Activated CD4-positive, alpha-beta memory T cell treated with anti-CD3 and anti-CD28 coated beads for 36 hours (primary cell): Measurements from ENCODE around the gene ATG2B. TPM values are rescaled to one million over a fixed set of nuclear protein-coding genes. Genes with fewer than 3 reads are reported as not detected.

Experiments
- CTCF ChIA-PET: fragments of 350-600 bp; sonication (Branson Sonifier 250); formaldehyde crosslinking; loops from one replicate; lab custom pipeline; 2021; ENCODE audit warnings: antibody characterized with exemption, inconsistent platforms; lab: Charles Lee
- POLR2A ChIA-PET: fragments of 350-600 bp; sonication (Branson Sonifier 250); formaldehyde crosslinking; loops from one replicate; lab custom pipeline; 2021; ENCODE audit warnings: antibody characterized with exemption; lab: Charles Lee
- DNase-seq: peaks from one replicate; pipeline ENCODE4 v3.0.0-alpha.2; 2020
- H3K27ac Mint-ChIP-seq: one replicate; pipeline ENCODE4 v1.8.0; 2021; ENCODE audit warnings: mixed read lengths
- H3K27me3 Mint-ChIP-seq: one replicate; pipeline ENCODE4 v1.8.0; 2021; ENCODE audit warnings: mixed read lengths
- H3K36me3 Mint-ChIP-seq: one replicate; pipeline ENCODE4 v1.8.0; 2021; ENCODE audit warnings: mixed read lengths
- H3K4me1 Mint-ChIP-seq: one replicate; pipeline ENCODE4 v1.8.0; 2021; ENCODE audit warnings: low read depth, mixed read lengths
- H3K4me3 Mint-ChIP-seq: one replicate; pipeline ENCODE4 v1.8.0; 2021; ENCODE audit warnings: mild to moderate bottlenecking, mixed read lengths
- H3K9me3 Mint-ChIP-seq: one replicate; pipeline ENCODE4 v1.8.0; 2021; ENCODE audit warnings: mixed read lengths
- intact Hi-C: fragments of 100-400 bp; cut with micrococcal nuclease; formaldehyde crosslinking; loops from one replicate; pipeline ENCODE4 v1.15.1; 2023
- total RNA-seq, 2 experiments: library from RNA; stranded (reverse); gene quantifications; one replicate each; pipeline ENCODE4 v1.2.3, GENCODE V29; 2021

Gene ATG2B
- total RNA-seq, result 10 to 100 TPM; 12.0 to 12.8 TPM

GRCh38 chr14:96362965-96363750 is at the start of gene ATG2B, which contains the start of gene GSKIP:
ATG2B (minus strand) TSS chr14:96363341; CDS start chr14:96362976, 365 bp downstream.
GSKIP (plus strand) TSS chr14:96363526; CDS start chr14:96382248, 18,722 bp downstream.
- H3K27ac Mint-ChIP-seq, result peak within 1 kb of the TSS; percentile 83
- POLR2A ChIA-PET, result interaction anchor here (1.1 kb wide), 1 partner anchor 10 kb away, joined by 3 read pairs; no protein-coding TSS in a partner anchor

DNA sequence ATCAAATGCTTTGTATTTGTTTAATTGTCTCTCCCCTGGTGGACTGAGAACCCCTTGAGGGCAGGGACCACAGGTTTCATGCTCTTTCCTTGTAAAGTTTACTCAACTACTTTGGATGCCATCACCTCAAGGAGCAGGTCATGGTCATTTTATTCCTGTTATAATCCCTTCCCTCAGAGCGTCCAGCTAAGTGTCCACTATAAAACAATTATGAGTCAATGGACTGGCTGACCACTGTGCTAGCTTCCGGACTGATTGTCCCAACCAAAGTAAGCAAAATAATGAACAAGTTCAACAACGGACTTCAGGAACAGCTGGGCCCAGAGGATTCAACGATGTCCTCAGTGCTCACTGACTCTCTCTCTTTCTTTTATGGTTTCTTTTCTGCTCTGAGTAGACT is 47.0 kb upstream of the ATG2B start:
- Mint-ChIP-seq H3K4me1 (no peaks in the 10 kb centered on the region), H3K27me3 (no peaks in the 10 kb centered on the region), H3K27ac (no peak overlapping the region), H3K4me3 (no peak overlapping the region), H3K36me3 (no peaks in the 10 kb centered on the region), H3K9me3 (no peaks in the 10 kb centered on the region)
- DNase-seq, result no peak
- POLR2A ChIA-PET, result no interaction called here
- CTCF ChIA-PET, result no interaction called here
- intact Hi-C loops, result no loop called here

More at GRCh38 chr14:96362965-96363750, at the start of gene ATG2B, which contains the start of gene GSKIP:
- Mint-ChIP-seq H3K27me3 (no peaks in the 10 kb centered on the region), H3K9me3 (no peaks in the 10 kb centered on the region), H3K4me3 (peak within 1 kb of the TSS; percentile 83), H3K36me3 (peaks cover 2% of the 10 kb centered on the region), H3K4me1 (peaks cover 50% of the 10 kb centered on the region)
- DNase-seq, result peak; percentile 98
- intact Hi-C loops, result loop anchor here (1.0 to 5.0 kb wide), 5 partner anchors 28 to 831 kb away; partner anchors contain the start of genes PAPOLA and VRK1
- CTCF ChIA-PET, result no interaction called here

DNA sequence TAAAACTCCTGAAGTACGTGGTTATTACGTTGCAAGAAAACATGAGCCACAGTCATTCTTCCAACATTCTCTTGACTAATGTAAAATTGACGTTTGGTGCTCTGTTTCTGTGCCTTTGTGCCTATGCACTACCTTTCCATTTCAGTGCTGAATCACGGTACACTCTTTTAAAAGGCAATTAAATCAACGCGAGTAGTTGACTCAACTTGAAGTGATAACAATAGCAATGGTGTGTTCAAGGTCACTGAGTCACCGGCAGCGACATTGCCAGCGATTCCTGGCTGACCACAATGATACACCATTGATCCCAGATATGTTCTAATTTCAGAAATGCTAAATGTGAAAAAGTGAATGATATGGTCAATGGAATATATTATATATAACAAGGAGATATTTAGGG is 46.6 kb upstream of the ATG2B start:
- POLR2A ChIA-PET, result no interaction called here
- Mint-ChIP-seq H3K4me3 (no peak overlapping the region), H3K27ac (no peak overlapping the region), H3K27me3 (no peaks in the 10 kb centered on the region), H3K9me3 (no peaks in the 10 kb centered on the region), H3K4me1 (no peaks in the 10 kb centered on the region), H3K36me3 (no peaks in the 10 kb centered on the region)
- intact Hi-C loops, result no loop called here
- CTCF ChIA-PET, result no interaction called here
- DNase-seq, result no peak

GRCh38 chr14:96408608-96409007 is 45.5 kb upstream of the ATG2B start:
- intact Hi-C loops, result no loop called here
- no peak overlapping the region for H3K4me3 Mint-ChIP-seq
- H3K27me3 Mint-ChIP-seq, result peaks cover 1% of the 10 kb centered on the region
- CTCF ChIA-PET, result no interaction called here
- DNase-seq, result no peak
- no peaks in the 10 kb centered on the region for H3K36me3 Mint-ChIP-seq
- POLR2A ChIA-PET, result no interaction called here
- H3K4me1 Mint-ChIP-seq, result no peaks in the 10 kb centered on the region
- H3K27ac Mint-ChIP-seq, result no peak overlapping the region
- no peaks in the 10 kb centered on the region for H3K9me3 Mint-ChIP-seq

DNA sequence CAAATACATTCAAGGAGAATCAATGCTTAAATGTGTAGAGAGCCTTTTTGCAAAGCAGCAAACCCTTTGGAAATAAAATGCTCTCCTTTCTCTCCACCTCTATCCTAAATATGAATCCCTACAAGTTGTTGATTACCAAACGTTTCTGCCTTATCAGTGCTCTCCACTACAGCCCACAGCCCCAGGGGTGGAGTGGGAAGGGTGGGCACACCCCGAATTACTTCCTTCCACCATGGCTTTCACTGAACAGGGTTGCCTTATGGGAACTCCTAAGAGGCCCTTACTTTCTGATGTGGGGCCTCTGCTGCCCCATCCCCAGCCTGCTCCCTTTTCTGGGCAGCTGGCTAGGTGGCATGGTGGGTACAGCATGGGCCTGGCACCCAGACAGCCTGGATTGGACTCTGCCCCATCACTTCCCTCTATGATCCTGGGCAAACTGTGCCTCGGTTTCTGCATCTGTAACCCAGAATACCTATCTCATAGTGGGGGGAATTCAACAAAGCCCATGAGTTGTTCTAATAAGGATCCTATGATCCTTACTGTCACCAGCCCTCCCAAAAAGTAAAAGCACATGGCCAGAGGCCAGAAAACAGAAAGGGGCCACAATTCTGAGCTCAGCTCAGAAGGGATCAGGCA is 44.9 kb upstream of the ATG2B start:
- no peak for DNase-seq
- H3K4me3 Mint-ChIP-seq, result no peak overlapping the region
- H3K27ac Mint-ChIP-seq, result no peak overlapping the region
- no peaks in the 10 kb centered on the region for H3K36me3 Mint-ChIP-seq
- no peaks in the 10 kb centered on the region for H3K4me1 Mint-ChIP-seq
- no peaks in the 10 kb centered on the region for H3K9me3 Mint-ChIP-seq
- CTCF ChIA-PET, result interaction anchor here (0.7 kb wide), 1 partner anchor 9 kb away, joined by 3 read pairs; no protein-coding TSS in a partner anchor
- POLR2A ChIA-PET, result no interaction called here
- intact Hi-C loops, result no loop called here
- H3K27me3 Mint-ChIP-seq, result peaks cover 1% of the 10 kb centered on the region

- intact Hi-C loops, result no loop called here
- CTCF ChIA-PET, result no interaction called here
- DNase-seq, result no peak
- Mint-ChIP-seq H3K36me3 (no peaks in the 10 kb centered on the region), H3K27ac (no peak overlapping the region), H3K4me1 (no peaks in the 10 kb centered on the region), H3K4me3 (no peak overlapping the region), H3K27me3 (peaks cover 1% of the 10 kb centered on the region), H3K9me3 (no peaks in the 10 kb centered on the region)
- POLR2A ChIA-PET, result no interaction called here
Observed at GRCh38 chr14:96405677-96406076, 42.5 kb upstream of the ATG2B start.

GRCh38 chr14:96403409-96403808 is 40.3 kb upstream of the ATG2B start:
- Mint-ChIP-seq H3K27me3 (peaks cover 1% of the 10 kb centered on the region), H3K4me3 (no peak overlapping the region), H3K36me3 (no peaks in the 10 kb centered on the region), H3K27ac (no peak overlapping the region), H3K4me1 (no peaks in the 10 kb centered on the region), H3K9me3 (no peaks in the 10 kb centered on the region)
- no peak for DNase-seq
- ChIA-PET POLR2A (no interaction called here), CTCF (no interaction called here)
- intact Hi-C loops, result no loop called here

DNA sequence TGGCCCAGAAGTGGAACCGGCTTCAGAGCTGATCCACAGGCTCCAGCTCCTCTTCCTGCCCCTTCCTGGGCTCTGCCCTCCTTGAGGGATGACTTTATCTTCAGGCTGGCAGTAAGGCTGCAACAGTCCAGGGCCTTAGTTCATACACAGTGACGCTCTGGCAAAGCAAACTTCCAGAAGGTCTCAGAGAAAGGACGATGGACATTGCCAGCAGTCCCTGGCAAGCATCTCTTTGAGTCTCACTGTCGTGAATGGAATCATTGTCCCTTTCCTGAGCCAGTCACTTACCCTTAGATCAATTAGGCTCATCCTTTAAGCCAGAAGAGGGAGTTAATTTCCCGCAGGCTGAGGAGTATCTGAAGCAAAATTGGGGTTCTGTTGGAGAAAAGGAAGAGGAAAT is 37.4 kb upstream of the ATG2B start:
- intact Hi-C loops, result no loop called here
- no peak overlapping the region for H3K27ac Mint-ChIP-seq
- no peaks in the 10 kb centered on the region for H3K4me1 Mint-ChIP-seq
- H3K9me3 Mint-ChIP-seq, result no peaks in the 10 kb centered on the region
- CTCF ChIA-PET, result interaction anchor here (0.8 kb wide), 1 partner anchor 12 kb away, joined by 3 read pairs; no protein-coding TSS in a partner anchor
- no peak for DNase-seq
- peaks cover 1% of the 10 kb centered on the region for H3K27me3 Mint-ChIP-seq
- POLR2A ChIA-PET, result no interaction called here
- no peak overlapping the region for H3K4me3 Mint-ChIP-seq
- H3K36me3 Mint-ChIP-seq, result no peaks in the 10 kb centered on the region

- H3K4me1 Mint-ChIP-seq, result no peaks in the 10 kb centered on the region
- ChIA-PET CTCF (no interaction called here), POLR2A (no interaction called here)
- H3K9me3 Mint-ChIP-seq, result no peaks in the 10 kb centered on the region
- H3K36me3 Mint-ChIP-seq, result no peaks in the 10 kb centered on the region
- no peak for DNase-seq
- no peak overlapping the region for H3K4me3 Mint-ChIP-seq
- intact Hi-C loops, result no loop called here
- peaks cover 1% of the 10 kb centered on the region for H3K27me3 Mint-ChIP-seq
- no peak overlapping the region for H3K27ac Mint-ChIP-seq
Observed at GRCh38 chr14:96399405-96399804, 36.3 kb upstream of the ATG2B start.

GRCh38 chr14:96398921-96399320 is 35.8 kb upstream of the ATG2B start:
- intact Hi-C loops, result no loop called here
- Mint-ChIP-seq H3K4me3 (no peak overlapping the region), H3K27me3 (no peaks in the 10 kb centered on the region), H3K4me1 (no peaks in the 10 kb centered on the region), H3K36me3 (no peaks in the 10 kb centered on the region), H3K9me3 (no peaks in the 10 kb centered on the region), H3K27ac (no peak overlapping the region)
- ChIA-PET POLR2A (no interaction called here), CTCF (no interaction called here)
- no peak for DNase-seq

DNA sequence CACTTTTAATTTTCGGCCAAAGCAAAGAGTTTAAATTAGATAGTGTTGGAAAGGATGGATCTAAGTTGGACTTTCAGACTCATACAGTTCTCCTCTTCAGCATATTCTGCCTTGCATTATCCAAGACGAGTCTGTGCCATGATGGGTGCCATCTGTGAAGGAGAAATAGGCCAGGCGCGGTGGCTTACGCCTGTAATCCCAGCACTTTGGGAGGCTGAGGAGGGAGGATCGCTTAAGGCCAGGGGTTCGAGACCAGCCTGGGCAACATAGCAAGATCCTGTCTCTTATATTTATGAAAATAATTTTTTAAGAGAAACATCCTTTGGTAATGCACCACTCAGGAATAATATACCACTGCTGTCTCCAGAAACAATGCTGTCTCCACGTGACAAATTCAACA is 35.3 kb upstream of the ATG2B start:
- ChIA-PET POLR2A (no interaction called here), CTCF (no interaction called here)
- H3K4me1 Mint-ChIP-seq, result no peaks in the 10 kb centered on the region
- no peak overlapping the region for H3K4me3 Mint-ChIP-seq
- intact Hi-C loops, result no loop called here
- H3K27ac Mint-ChIP-seq, result no peak overlapping the region
- no peaks in the 10 kb centered on the region for H3K36me3 Mint-ChIP-seq
- H3K27me3 Mint-ChIP-seq, result no peaks in the 10 kb centered on the region
- no peaks in the 10 kb centered on the region for H3K9me3 Mint-ChIP-seq
- no peak for DNase-seq

GRCh38 chr14:96394047-96394815 is 31.1 kb upstream of the ATG2B start:
- Mint-ChIP-seq H3K36me3 (no peaks in the 10 kb centered on the region), H3K4me3 (no peak overlapping the region), H3K4me1 (peaks cover 3% of the 10 kb centered on the region), H3K27me3 (no peaks in the 10 kb centered on the region), H3K27ac (no peak overlapping the region), H3K9me3 (no peaks in the 10 kb centered on the region)
- ChIA-PET CTCF (no interaction called here), POLR2A (no interaction called here)
- intact Hi-C loops, result no loop called here
- no peak for DNase-seq
